ENCODE data around the gene SLC6A2.
A peak's percentile ranks its signal among the peaks of the same experiment; 100 is the strongest.

SLC6A2 gene

DNA sequence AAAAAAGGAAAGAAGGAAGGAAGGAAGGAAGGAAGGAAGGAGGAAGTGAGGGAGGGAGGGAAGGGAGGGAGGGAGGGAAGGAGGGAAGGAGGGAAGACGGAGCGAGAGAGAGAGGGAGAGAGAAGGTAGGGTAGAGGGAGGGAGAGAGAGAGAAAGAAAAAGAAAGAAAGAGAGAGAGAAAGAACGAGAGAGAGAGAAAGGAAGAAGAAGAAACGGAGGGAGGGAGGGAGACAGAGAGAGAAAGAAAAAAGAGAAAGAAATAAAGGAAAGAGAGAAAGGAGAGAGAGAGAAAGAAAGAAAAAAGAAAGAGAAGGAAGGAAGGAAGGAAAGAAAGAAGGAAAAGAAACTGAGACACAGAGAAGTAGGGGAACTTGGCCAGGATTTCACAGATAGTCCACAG lies 8.4 kb upstream of the SLC6A2 start:
- DNase-seq = no peak

DNA sequence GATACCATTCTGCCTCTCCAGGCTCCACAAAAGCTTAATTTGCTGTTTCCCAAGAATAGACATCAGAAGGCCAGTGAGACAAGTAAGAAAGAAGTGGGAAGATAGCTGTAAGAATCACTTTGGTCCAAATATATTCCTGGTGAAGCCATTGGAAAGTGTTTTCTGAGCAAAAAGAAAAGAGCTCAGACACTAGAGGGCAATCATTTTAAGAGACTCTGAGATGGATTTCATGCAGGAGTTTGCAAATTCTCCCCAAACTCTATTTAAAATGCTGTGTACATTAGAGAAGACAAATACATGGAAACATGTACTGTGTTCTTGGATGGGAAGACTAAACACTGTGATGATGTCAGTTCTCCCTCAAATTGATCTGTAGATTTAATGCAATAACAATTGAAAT lies 8.0 kb upstream of the SLC6A2 start:
- DNase-seq = no peak

DNA sequence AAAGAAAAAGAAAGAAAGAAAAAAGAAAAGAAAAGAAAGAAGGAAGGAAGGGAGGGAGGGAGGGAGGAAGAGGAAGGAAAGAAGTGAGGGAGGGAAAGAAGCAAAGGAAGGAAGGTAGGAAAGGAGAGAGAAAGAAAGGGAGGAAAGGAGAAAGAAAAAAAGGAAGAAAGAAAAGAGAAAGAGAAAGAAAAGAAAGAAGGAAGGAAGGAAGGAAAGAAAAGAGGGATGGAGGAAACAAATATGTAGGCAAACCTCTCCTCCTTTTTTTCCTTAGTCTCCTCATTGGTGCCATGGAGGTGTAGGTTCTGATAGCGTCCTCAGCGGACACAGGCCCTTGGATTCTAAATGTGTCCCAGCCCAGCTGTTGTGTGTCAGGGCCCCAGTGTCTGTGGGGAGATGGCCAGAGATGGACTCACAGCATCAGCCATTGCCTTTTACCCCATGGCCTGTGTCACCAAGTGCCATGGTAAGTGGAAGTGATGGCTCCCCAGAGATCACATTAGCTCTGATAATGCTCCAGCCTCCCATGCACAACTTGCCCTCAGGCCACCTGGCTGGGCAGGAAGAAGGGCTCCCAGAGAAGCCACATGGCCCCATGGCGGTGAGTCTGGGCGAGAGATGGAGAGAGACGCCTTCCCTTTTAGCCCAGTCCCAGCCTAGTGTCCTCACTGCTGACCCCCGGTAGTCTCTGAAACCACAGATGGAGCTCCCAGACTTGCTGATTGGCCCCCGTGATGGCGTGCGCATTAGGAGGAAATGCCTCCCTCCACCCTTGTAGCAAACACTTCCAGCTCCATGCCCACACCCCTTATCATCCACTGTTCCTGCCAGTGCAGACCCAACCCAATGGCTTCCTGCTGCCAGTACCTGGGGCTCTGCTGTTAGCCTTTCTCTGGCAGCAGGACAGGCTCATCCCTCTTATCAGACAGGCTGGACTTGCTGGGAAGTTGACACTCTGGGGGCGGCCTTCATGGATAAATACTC lies 3.7 kb upstream of the SLC6A2 start:
- DNase-seq = no peak

DNA sequence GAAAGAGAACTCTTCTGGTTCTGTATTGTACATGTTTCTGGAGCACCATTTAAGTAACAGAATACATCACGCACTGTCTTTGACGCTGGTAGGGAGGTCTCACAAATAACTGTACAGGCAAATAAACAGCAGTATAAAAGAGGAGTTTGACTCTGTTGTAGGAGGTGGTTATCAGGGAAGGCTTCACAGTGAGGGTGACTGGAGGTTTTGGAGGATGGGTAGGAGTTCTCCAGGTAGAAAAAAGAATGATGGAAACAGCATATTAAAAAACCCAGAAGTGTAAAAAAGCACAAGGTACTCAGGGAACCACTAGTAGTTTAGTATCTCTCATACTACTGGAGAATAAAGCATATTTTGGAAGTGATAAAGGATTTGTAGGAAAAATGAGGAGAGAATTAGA lies 2.7 kb upstream of the SLC6A2 start:
- no peak for DNase-seq

DNA sequence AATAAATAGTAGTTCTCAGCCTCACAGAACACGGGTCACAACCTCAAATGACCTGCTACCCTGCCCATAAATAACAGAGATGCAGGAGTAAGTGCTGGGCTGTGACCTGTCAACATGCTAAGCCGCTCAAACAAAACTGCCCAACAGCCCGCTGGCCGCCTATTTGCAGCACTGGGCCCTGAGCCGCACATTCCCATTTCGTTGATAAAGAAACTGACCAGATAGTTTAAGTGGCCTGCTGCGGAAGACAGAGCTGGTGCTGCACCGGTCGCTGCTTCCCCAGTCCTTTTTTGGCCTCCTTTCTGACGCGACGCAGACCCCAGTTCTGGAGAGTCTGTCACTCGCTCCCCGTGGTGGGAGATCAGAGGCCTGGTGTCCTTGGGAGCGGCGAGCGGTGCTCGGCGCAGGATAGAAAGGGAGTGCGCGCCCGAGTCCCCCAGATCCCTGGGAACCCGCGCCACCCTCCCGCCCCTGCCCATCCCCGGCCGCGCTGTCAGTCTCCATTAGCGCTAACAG lies 349 bp upstream of the SLC6A2 start:
- DNase-seq = no peak

DNA sequence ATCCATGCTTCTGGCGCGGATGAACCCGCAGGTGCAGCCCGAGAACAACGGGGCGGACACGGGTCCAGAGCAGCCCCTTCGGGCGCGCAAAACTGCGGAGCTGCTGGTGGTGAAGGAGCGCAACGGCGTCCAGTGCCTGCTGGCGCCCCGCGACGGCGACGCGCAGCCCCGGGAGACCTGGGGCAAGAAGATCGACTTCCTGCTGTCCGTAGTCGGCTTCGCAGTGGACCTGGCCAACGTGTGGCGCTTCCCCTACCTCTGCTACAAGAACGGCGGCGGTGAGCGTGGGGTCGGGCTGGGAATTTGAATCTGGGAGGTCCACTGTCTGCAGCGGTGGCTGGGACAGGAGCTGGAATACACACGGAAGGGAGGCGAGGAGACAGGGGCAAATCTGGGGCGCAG lies 904 bp downstream of the SLC6A2 start:
- DNase-seq = no peak

DNA sequence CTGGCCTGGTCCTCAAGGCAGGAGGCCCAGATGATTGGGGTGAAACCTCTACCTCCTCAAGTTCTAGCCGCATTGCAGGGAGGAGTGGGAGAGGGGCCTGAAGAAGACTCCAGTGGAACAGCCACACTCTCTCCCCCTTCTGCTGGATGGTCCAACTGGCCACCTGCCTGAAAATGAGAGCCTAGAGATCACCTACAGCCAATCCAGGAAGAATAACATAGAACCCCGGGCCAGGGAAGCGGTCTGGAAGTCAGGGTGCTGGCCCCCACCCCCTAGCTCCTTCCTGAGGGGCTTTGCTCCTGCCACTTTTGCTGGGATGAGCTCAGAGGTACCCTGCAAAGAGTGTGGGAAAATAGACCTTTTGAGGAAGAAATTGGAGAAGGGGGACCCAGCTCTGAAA lies 1.8 kb downstream of the SLC6A2 start:
- no peak for DNase-seq

DNA sequence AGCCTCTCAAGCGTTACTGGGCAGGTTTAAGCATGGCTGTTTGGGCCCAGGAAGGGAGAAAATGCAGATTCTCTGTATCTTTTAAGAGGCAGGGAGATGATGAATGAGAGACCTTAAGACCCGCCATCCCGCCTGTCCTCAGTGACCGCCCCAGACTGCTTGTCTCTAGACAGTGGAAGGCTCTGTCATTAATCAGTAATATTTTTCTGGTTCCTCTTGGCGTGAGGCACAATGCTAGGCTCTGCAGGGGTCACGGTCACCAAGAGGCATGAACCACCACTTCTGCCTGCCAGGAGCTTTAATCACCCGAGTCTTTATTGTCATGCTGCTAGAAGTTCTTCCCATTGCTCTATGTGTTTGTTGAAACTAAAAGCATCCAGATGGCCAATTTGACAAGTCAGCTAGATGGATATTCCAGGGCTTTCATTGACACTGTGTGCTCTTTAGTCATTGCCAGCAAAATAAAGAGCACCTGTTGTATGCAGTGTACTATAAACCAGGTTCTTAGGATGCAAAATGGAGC lies 3.2 kb downstream of the SLC6A2 start:
- no peak for DNase-seq

DNA sequence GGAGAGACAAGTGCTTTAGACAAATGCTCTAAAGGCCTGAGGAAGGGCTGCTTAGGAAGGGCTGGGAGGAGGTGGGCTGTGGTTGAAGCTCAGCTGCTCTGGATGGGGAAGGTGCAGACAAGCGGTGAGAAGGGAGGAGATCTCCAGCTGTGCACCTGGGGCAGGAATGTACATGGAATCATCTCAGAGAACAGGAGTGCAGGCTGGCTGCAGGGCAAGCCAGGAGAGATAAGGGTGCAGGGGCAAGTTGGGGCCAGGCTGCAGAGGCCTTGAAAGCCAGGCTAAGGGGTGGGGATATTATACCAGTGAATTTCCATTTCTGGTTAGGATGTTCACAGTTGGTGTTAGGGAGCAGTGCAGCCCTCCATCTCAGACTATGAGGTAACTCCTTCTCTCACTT lies 4.2 kb downstream of the SLC6A2 start:
- no peak for DNase-seq

DNA sequence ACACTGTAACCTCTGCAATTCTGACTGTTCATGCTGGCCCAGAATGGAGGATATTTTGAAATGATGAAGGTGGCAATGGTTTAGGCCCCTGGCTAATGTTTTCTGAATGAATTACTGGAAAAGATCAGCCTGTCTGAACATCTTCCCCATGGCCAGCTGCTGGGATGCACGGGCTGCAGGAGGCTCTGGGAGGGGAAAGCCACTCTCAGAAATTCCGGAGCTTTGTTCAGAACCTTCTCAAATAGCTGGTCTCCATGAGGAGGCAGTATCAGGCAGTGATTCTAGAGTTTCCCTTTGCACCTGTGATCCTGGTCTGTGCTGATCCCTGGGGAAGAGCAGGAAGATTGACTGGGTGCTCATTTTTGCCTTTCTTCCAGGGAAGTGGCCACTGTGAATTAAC lies 5.0 kb downstream of the SLC6A2 start:
- no peak for DNase-seq

DNA sequence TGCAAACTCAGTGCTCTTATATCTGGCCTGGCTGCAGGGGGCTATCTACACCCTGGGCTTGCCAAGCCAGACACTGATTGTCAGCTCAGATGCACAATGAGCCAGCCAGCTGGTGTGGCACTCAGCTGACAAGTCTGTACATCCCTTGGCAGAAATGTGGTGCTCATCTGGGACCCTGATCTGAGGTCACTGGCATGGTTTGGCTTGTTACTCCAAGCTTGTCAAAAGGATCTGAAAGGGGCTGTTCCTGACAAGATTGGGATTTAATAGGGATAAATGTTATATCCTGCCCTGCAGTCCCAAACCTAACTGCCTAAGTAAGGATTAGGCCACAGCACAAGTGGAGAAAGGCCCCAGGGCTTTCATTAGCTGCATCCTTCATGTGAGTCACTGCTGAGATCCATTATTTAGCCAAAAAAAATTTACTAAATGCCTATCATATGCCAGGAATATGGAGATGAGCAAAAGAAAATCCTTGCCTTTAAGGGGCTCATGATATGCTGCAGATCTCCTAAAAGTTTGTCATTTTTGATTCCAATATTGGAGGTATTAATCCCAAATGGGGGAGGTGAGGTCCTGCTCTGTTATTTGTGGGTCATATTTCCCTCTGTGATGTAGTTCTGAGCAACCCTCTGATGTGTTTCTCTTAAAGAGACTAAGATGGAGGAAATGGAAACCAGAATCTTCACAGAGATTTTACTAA lies 6.3 kb downstream of the SLC6A2 start:
- peak in 17 of 58 donors; percentile 0 to 37 (median 19) for DNase-seq

DNA sequence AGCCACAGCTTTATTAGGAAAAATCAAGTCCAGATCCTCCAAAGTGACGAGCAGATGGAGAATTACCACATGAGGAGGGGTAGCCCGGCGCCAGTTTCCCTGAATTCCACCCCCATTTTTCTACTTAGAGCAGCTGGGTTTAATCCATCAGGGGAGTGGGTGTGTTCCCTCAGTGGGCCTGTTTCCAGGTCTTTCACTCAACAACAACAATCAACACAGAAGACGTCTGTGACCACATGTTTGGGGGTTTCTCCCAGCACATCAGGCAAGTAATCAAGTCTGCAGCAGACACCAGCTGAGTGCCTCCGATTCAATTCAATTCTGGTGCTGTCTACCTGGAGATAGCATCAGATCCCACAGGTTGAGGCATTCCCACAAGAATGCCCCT lies 6.8 kb downstream of the SLC6A2 start:
- no peak for DNase-seq

DNA sequence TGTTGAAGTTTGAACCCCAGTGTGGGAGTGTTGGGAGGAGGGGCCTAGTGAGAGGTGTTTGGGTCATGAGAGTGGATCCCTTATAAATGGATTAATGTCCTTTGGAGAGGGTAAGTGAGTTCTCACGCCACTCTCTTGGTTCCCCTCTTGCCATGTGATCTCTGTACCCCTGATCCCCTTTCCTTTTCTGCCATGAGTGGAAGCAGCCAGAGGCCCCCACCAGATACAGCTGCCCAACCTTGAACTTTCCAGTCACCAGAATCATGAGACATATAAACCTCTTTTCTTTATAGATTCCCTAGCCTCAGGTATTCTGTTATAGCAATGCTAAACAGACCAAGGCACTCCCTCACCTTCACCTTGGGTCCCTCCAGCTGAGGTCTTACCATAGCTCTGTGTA lies 7.4 kb downstream of the SLC6A2 start:
- DNase-seq = no peak

DNA sequence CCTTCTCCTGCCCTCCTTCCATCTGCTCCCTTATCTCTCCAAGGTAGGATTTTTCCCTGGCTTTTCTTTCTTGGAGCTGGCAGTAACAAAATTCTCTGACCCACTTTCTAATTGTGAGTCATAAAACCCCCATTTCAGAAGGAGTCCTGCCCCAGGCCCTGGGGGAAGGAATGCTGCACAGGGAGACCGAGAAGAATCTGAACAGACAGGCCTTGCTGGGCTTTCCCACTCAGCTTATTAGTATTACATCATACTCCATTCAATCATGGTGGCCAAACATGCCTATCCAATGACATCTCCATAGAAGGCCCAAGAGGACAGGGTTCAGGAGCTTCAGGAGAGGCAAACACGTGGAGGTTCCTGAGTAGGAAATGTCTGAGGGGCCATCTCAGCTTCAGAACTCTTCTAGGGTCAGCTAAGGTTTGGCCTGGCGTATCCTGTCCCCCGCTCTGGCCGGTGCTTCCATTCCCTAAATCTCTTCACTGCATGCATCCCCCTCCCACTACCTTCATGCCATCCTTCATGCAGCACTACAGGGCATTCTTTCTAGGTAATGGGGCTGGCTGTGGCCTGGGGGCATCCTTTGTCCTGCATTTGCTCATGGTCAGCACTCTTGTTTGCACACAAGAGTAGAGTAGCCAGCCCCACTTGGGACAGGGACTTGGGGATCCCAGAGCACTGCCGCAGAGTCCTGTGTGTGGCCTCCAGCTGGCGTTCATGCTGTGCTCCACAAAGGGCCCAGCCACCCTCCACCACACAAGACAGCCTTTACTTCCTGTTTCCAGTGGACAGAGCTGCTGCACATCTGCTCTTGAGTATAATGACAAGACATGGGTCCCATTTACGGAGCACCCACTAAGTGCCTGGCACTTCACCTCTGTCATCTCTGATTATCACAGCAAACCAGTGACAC lies 8.2 kb downstream of the SLC6A2 start:
- no peak for DNase-seq

DNA sequence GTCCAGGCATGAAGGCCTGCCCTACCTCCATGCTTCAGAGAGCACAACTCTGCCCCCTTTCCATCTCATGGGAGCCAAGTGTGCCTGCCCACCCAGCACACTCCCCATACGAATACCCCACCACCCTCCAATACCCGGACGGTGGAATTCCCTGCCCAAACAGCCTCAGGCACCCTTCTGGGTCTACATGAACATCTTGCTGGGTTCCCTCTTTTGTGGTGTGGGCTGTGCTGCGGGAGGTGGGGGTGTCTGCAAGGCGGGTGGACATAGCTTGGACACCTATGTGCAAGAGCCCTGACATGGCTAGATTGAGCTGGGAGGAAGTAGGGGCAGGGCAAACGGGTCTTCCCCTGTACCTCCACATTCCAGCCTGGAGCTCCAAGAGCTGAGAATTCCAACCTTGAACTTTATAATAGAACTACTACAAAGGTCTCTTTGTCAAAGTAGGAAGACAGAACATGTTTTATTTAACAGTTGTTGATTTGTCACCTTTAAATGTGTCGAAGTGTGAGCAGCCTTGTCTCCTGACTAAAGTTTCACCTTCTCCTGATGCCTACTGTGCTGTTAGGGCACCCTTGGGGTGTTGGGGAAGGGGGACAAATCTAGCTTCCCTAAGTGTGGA lies 9.1 kb downstream of the SLC6A2 start:
- no peak for DNase-seq

DNA sequence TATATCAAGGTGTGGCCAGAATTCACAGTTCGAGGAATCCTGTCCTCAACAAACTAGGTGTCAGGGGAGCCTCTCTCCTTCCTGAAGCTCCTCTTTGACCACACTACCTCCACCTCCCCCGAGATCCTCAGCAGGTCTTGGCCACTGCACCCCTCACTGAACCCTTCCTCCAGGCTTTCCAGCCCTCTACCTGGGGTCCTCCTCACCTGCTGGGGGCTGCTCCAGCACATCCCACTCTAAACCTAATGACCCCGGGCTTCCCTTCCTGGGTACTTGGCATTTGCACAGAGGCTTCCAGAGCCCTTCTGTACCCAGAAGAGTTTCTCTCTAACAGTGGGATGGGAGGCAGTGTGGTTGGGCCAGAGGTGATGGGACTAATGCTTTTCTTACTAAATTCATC lies 9.7 kb downstream of the SLC6A2 start:
- no peak for DNase-seq

DNA sequence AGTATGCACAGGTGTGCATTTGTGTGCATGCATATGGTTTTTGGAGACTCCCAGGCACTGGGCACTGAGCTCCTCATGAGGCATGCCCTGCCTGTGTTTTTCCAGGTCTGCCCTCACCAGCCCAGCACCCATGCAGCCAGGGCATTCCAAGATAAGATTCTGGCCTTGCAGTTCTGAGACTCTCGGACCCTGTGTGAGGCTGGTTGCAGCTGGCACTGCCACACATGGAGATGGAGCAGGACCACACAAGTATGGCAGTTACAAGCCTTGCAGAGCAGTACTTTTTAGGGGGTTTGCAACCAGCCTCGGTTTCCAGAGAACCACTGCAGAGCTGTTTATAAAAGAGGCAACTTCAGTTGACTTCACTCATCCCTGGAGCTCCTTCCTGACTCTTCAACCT lies 10.2 kb downstream of the SLC6A2 start:
- DNase-seq = no peak

DNA sequence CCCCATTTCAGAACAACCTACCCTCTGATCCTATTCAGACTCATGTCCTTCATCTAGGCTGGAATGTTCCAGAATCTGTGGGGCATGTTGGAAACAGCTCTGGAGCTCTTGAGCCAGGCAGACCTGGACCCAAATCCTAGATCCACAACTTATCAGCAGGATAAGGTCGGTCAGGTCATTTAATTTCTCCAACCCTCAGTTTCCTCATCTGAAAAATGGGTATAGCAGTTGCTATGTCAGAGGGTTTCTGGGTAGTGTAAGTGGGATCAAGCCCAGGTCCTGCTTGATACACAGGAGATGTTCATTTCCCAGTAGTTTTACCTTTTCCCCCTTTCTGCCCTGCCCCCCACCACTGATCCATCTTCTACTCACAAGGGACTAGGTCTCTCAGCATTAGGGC lies 12.0 kb downstream of the SLC6A2 start:
- DNase-seq = no peak

DNA sequence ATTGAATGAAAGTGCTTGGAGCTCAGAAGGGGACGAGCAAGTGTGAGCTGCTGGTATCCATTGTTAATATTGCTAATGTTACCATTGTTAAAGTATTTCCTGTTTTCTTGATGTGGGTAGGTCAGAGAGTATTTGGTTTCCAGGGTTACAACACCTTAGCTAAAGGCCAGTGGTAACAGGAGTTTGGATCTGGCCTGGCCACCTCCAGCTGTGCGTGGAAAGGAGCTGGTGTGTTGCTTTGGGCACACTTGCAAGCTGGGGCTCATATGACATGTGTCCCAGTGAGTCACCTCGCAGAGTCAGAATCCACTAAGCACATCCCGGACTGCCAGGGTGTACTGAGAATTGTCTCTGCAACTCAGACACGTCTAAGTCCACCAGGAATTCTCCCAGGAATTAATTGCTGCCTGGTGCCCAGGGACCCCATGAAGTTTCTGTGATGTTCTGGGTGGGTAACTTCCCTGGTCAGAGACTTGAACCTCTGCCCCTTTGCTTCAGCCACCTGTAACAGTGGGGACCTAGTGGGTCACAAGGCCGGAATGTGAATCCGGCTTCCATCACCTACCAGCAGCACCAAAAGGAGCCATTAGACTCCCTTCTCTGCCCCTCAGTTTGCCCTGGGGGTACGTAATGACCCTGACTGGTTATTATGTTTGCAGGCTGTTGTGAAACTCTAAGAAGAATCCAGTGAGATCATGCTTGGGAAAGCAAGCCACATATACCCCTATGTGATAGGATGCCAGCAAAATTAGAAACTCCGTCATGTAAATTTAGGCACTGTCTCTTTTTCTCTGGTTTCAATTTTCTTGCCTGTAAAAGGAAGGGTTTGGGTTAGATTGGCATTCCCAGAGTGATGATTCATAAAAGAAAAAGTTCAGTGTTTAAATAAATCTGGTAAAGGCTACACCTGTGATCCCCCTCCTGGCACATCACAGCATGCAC lies 12.8 kb downstream of the SLC6A2 start:
- DNase-seq = no peak

Measured in anterior cingulate cortex (tissue), 58 donors.